ENCODE measurements around the gene SP5. TPM values are rescaled to one million over a fixed set of nuclear protein-coding genes. Genes with fewer than 3 reads are reported as not detected.

The SP5 gene
- total and polyA plus RNA-seq, 9 of the 15 experiments (the other 6 are each of a cell fraction or from before 2014, with no cell fraction given): 0.03 to 1.7 (median 0.16) TPM; not detected in 1

DNA sequence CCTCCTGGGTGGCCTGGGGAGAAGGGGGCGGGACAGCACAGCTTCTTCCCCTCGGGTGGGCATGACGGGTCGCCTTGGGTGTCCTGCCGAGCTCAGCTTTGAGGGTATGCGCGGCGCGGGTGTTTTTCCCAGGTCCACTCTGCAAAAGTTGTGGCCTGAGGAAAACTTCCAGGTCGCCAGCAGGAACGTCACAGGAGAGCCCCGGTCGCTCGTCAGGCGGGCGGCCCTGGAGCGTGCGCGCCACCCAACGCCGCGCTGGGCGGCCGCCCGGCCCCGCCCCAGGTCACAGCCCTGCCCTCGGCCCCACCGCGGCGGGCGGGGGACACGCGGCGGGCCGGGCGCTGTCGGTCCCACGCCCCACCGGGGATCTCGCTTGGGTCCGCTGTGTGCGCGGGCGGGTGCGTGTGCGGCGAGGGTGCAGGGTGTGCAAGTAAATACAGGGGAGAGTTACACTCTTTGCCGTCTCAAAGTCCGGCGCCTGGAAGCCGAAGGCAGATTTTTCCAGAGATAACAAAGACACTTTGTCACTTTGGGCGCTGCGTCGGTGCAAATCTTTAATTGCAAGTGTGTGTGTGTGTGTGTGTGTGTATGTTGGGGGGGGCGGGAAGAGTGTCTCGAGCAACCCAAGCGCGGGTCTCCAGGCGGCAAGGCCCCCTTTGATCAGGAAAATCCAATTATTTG is 616 bp upstream of the SP5 start (continued):
- TF ChIP-seq, protein P1, sequence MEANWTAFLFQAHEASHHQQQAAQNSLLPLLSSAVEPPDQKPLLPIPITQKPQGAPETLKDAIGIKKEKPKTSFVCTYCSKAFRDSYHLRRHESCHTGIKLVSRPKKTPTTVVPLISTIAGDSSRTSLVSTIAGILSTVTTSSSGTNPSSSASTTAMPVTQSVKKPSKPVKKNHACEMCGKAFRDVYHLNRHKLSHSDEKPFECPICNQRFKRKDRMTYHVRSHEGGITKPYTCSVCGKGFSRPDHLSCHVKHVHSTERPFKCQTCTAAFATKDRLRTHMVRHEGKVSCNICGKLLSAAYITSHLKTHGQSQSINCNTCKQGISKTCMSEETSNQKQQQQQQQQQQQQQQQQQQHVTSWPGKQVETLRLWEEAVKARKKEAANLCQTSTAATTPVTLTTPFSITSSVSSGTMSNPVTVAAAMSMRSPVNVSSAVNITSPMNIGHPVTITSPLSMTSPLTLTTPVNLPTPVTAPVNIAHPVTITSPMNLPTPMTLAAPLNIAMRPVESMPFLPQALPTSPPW (CRISPR knock-in tag; IDR thresholded peaks at IDR 0.05): peak; percentile 92
- TF ChIP-seq PPARD (CRISPR knock-in tag; IDR thresholded peaks at IDR 0.05) (no peak), ZNF184 (CRISPR knock-in tag; IDR thresholded peaks at IDR 0.05) (no peak), SUPT5H (IDR thresholded peaks at IDR 0.05) (0 out of 2 replicates have a peak, but pooled peaks have one; percentile 38), TCF3 (CRISPR knock-in tag; IDR thresholded peaks at IDR 0.05) (no peak), GABPA (tag; conservative IDR thresholded peaks at IDR 0.05; ENCODE audit: low read depth) (peak; percentile 73), KDM1A (IDR thresholded peaks at IDR 0.05) (no peak), SAFB2 (IDR thresholded peaks at IDR 0.05; ENCODE audit: borderline replicate concordance, low read depth, low read length, severe bottlenecking) (no peak), GATA2 (CRISPR knock-in tag; IDR thresholded peaks at IDR 0.05) (peak; percentile 90), TSC22D4 (tag; IDR thresholded peaks at IDR 0.05) (no peak), CBFA2T2 (conservative IDR thresholded peaks at IDR 0.05) (no peak), TBP (optimal IDR thresholded peaks at IDR 0.05; ENCODE audit: low read depth, low read length) (no peak), NFATC3 (IDR thresholded peaks at IDR 0.05) (no peak)
- TF ChIP-seq, protein P2, sequence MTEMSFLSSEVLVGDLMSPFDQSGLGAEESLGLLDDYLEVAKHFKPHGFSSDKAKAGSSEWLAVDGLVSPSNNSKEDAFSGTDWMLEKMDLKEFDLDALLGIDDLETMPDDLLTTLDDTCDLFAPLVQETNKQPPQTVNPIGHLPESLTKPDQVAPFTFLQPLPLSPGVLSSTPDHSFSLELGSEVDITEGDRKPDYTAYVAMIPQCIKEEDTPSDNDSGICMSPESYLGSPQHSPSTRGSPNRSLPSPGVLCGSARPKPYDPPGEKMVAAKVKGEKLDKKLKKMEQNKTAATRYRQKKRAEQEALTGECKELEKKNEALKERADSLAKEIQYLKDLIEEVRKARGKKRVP (CRISPR knock-in tag; IDR thresholded peaks at IDR 0.05): no peak
- TF ChIP-seq, protein P3, sequence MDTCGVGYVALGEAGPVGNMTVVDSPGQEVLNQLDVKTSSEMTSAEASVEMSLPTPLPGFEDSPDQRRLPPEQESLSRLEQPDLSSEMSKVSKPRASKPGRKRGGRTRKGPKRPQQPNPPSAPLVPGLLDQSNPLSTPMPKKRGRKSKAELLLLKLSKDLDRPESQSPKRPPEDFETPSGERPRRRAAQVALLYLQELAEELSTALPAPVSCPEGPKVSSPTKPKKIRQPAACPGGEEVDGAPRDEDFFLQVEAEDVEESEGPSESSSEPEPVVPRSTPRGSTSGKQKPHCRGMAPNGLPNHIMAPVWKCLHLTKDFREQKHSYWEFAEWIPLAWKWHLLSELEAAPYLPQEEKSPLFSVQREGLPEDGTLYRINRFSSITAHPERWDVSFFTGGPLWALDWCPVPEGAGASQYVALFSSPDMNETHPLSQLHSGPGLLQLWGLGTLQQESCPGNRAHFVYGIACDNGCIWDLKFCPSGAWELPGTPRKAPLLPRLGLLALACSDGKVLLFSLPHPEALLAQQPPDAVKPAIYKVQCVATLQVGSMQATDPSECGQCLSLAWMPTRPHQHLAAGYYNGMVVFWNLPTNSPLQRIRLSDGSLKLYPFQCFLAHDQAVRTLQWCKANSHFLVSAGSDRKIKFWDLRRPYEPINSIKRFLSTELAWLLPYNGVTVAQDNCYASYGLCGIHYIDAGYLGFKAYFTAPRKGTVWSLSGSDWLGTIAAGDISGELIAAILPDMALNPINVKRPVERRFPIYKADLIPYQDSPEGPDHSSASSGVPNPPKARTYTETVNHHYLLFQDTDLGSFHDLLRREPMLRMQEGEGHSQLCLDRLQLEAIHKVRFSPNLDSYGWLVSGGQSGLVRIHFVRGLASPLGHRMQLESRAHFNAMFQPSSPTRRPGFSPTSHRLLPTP (IDR thresholded peaks at IDR 0.05; ENCODE audit: borderline replicate concordance, extremely low read depth, insufficient read length): no peak
- TF ChIP-seq, protein P4, sequence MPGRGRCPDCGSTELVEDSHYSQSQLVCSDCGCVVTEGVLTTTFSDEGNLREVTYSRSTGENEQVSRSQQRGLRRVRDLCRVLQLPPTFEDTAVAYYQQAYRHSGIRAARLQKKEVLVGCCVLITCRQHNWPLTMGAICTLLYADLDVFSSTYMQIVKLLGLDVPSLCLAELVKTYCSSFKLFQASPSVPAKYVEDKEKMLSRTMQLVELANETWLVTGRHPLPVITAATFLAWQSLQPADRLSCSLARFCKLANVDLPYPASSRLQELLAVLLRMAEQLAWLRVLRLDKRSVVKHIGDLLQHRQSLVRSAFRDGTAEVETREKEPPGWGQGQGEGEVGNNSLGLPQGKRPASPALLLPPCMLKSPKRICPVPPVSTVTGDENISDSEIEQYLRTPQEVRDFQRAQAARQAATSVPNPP (IDR thresholded peaks at IDR 0.05; ENCODE audit: borderline replicate concordance, insufficient read depth, insufficient read length): no peak
- TF ChIP-seq, protein P5, sequence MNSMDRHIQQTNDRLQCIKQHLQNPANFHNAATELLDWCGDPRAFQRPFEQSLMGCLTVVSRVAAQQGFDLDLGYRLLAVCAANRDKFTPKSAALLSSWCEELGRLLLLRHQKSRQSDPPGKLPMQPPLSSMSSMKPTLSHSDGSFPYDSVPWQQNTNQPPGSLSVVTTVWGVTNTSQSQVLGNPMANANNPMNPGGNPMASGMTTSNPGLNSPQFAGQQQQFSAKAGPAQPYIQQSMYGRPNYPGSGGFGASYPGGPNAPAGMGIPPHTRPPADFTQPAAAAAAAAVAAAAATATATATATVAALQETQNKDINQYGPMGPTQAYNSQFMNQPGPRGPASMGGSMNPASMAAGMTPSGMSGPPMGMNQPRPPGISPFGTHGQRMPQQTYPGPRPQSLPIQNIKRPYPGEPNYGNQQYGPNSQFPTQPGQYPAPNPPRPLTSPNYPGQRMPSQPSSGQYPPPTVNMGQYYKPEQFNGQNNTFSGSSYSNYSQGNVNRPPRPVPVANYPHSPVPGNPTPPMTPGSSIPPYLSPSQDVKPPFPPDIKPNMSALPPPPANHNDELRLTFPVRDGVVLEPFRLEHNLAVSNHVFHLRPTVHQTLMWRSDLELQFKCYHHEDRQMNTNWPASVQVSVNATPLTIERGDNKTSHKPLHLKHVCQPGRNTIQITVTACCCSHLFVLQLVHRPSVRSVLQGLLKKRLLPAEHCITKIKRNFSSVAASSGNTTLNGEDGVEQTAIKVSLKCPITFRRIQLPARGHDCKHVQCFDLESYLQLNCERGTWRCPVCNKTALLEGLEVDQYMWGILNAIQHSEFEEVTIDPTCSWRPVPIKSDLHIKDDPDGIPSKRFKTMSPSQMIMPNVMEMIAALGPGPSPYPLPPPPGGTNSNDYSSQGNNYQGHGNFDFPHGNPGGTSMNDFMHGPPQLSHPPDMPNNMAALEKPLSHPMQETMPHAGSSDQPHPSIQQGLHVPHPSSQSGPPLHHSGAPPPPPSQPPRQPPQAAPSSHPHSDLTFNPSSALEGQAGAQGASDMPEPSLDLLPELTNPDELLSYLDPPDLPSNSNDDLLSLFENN (IDR thresholded peaks at IDR 0.05; ENCODE audit: low read depth in 2 of 2, low read length in 2 of 2): no peak
